ENCODE data around the gene PSG7. TPM values are rescaled to one million over a fixed set of nuclear protein-coding genes. Genes with fewer than 3 reads are reported as not detected.

PSG7 gene
- total and polyA plus RNA-seq, 8 donors: not detected

Other genes with a start within 250 kb of the PSG7 start
- not detected for gene PSG3, start 196.7 kb downstream of the PSG7 start, total RNA-seq
- not detected for gene PSG3, start 196.7 kb downstream of the PSG7 start, polyA plus RNA-seq
- gene PSG8, start 171.5 kb downstream of the PSG7 start, total RNA-seq: not detected
- gene PSG8, start 171.5 kb downstream of the PSG7 start, polyA plus RNA-seq: under 1 TPM in 1 of 3 donors, not detected in 2; 0.05 TPM
- gene PSG1, start 57.5 kb downstream of the PSG7 start, total RNA-seq: not detected
- not detected for gene PSG1, start 57.5 kb downstream of the PSG7 start, polyA plus RNA-seq
- gene PSG6, start 19.3 kb downstream of the PSG7 start, total RNA-seq: not detected
- gene PSG6, start 19.3 kb downstream of the PSG7 start, polyA plus RNA-seq: not detected
- not detected for gene PSG11, start 89.3 kb upstream of the PSG7 start, total RNA-seq
- not detected for gene PSG11, start 89.3 kb upstream of the PSG7 start, polyA plus RNA-seq
- gene PSG2, start 145.5 kb upstream of the PSG7 start, total RNA-seq: not detected
- not detected for gene PSG2, start 145.5 kb upstream of the PSG7 start, polyA plus RNA-seq
- not detected for gene PSG5, start 249.3 kb upstream of the PSG7 start, total RNA-seq
- gene PSG5, start 249.3 kb upstream of the PSG7 start, polyA plus RNA-seq: not detected

All from stomach (tissue), 8 donors.